C1 segment of cervical spinal cord (tissue), 14 donors: ENCODE measurements around the gene SEC24C.
"Not testable (repeated sequence)": the region's sequence is repeated elsewhere in the genome, so short reads cannot be mapped to it uniquely, and the experiment has no call there.

Experiments used
- DNase-seq, 14 donors: peaks; one replicate each; lab custom pipeline; 2025; lab: John Stamatoyannopoulos, UW

The SEC24C gene

GRCh38 chr10:73743905-73744663 lies at the start of gene SEC24C:
SEC24C (plus strand) TSS chr10:73744372; CDS start chr10:73746833, 2,461 bp downstream.
- peak; percentile 51 to 96 (median 91) for DNase-seq

GRCh38 chr10:73695302-73695701 lies 48.9 kb upstream of the SEC24C start:
- DNase-seq = not testable (repeated sequence)

GRCh38 chr10:73697675-73698159 lies 46.5 kb upstream of the SEC24C start, which contains the start of gene AGAP5:
AGAP5 (minus strand) TSS chr10:73698109; CDS start chr10:73697755, 354 bp downstream.
- not testable (repeated sequence) for DNase-seq

GRCh38 chr10:73698819-73699218 lies 45.4 kb upstream of the SEC24C start:
- DNase-seq = not testable (repeated sequence)

- not testable (repeated sequence) for DNase-seq
These were observed 40.2 kb upstream of the SEC24C start for GRCh38 chr10:73703924-73704323.

- DNase-seq = not testable (repeated sequence)
These were observed 38.6 kb upstream of the SEC24C start for GRCh38 chr10:73705506-73706072.

GRCh38 chr10:73706488-73706887 lies 37.7 kb upstream of the SEC24C start:
- not testable (repeated sequence) for DNase-seq

- DNase-seq = not testable (repeated sequence)
These were observed 36.5 kb upstream of the SEC24C start for GRCh38 chr10:73707628-73708027.

- DNase-seq = not testable (repeated sequence)
These were observed 36.0 kb upstream of the SEC24C start for GRCh38 chr10:73708122-73708521.

- not testable (repeated sequence) for DNase-seq
These were observed 32.5 kb upstream of the SEC24C start for GRCh38 chr10:73711683-73712082.

GRCh38 chr10:73713912-73714311 lies 30.3 kb upstream of the SEC24C start:
- DNase-seq = not testable (repeated sequence)

GRCh38 chr10:73714483-73714882 lies 29.7 kb upstream of the SEC24C start:
- not testable (repeated sequence) for DNase-seq

- DNase-seq = not testable (repeated sequence)
These were observed 28.7 kb upstream of the SEC24C start for GRCh38 chr10:73715179-73716156.

GRCh38 chr10:73716251-73716650 lies 27.9 kb upstream of the SEC24C start:
- no peak for DNase-seq

- peak in 1 of 14 donors; percentile 22 for DNase-seq
These were observed 26.6 kb upstream of the SEC24C start for GRCh38 chr10:73717556-73717955.

- not testable (repeated sequence) for DNase-seq
These were observed 23.6 kb upstream of the SEC24C start for GRCh38 chr10:73720561-73720960.

GRCh38 chr10:73723516-73723915 lies 20.7 kb upstream of the SEC24C start:
- no peak for DNase-seq

- not testable (repeated sequence) for DNase-seq
These were observed 14.4 kb upstream of the SEC24C start for GRCh38 chr10:73729781-73730152.

GRCh38 chr10:73730153-73730906 lies 13.8 kb upstream of the SEC24C start:
- DNase-seq = peak; percentile 53 to 93 (median 88)

GRCh38 chr10:73731588-73732375 lies 12.4 kb upstream of the SEC24C start:
- no peak for DNase-seq
